ENCODE results near the gene LYL1.
A peak's percentile ranks its signal among the peaks of the same experiment; 100 is the strongest.

LYL1 gene

DNA sequence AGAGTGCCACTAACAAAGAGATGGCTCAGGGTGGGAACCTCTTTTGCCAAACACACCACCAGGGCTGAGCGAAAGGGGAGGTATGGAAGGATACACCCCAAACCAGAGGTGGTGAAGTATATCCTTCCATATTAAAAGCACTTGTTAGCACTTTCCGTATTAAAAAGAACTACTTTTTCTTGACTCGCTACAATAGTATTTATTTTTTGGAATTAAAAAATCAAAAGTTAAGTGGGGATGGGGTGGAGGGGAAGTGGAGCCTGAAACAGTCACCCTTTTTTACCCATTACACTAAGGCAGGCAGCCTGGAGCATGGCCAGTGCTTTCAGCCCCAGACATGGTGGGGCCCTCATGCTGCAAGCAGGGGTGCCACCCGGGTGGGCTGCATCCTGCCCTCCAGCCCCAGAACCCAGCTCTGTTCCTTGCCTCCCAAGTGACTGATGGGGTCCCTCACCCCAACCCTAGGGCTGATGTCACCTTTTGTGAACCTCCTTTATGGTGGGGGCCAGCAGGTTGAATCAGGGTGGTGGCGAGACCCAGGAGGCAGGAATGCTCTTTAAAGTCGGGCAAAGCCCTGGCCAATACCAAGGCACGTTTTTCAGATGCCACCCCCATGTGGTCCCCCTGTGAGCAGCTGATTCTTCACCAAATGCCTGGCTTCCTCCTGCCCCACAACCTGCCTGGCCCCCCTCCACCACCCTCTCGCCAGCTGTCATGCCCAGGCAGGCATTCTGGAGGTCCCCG lies 31.0 kb downstream of the LYL1 start:
- no peak for DNase-seq

GRCh38 chr19:13070425-13071140 lies 32.1 kb downstream of the LYL1 start:
- no peak for DNase-seq

GRCh38 chr19:13069415-13070359 lies 33.0 kb downstream of the LYL1 start:
- no peak for DNase-seq

DNA sequence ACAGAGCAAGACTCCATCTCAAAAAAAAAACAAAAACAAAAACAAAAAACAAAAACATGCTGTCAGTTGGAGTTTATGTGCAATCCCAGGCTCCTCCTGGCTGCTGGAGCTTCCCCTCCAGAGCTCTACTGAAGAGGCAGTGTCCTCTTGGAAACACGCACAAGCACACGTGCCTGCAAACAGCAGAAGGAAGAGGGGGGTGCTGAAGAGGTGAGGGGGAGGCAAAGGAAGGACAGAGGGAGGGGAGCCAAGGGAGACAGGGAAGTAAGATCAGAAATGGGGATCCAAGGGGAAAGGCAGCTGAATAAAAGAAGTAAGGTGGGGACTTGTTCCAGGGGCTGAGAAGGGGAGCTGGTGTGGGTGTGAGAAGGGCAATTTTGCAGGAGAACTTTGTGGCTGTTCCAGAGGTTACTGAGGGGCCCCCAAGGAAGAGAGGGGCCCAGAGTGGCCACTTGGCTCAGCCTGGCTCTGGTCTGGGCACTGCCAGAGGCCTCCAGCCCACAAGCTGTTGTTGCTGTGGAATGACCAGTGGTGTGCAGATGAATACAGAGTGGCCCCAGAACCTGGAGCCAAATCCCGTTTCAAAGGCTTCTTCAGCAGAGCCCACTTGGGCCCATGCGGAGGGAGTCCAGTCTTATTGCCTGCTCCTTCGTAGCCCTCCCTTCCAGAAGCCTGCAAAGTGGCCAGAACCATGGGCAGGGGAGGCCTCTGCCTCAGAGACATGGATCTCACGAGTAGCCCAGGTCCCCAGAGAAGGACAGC lies 34.4 kb downstream of the LYL1 start:
- no peak for DNase-seq

GRCh38 chr19:13066933-13067807 lies 35.5 kb downstream of the LYL1 start:
- no peak for DNase-seq

GRCh38 chr19:13066226-13066625 lies 36.4 kb downstream of the LYL1 start:
- no peak for DNase-seq

DNA sequence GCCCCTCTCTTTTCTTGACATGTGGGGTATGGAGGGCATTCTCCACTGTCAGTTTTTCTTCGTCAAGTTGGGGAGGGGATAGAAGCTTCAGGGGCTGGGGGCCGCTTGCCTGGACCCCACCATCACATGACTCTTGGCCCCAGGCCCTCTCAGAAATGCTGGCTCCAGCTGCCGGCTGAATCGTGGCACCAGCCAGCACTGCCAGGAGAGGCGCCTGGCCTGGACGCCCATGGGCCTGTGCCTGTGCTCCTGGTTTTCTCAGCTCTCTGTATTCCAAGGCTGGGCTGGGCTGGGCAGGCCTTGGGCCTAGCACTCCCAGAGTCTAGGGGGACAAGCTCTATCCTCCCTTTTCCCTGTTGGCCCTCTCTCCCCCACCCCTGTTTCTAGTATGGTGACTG lies 38.6 kb downstream of the LYL1 start:
- no peak for DNase-seq

DNA sequence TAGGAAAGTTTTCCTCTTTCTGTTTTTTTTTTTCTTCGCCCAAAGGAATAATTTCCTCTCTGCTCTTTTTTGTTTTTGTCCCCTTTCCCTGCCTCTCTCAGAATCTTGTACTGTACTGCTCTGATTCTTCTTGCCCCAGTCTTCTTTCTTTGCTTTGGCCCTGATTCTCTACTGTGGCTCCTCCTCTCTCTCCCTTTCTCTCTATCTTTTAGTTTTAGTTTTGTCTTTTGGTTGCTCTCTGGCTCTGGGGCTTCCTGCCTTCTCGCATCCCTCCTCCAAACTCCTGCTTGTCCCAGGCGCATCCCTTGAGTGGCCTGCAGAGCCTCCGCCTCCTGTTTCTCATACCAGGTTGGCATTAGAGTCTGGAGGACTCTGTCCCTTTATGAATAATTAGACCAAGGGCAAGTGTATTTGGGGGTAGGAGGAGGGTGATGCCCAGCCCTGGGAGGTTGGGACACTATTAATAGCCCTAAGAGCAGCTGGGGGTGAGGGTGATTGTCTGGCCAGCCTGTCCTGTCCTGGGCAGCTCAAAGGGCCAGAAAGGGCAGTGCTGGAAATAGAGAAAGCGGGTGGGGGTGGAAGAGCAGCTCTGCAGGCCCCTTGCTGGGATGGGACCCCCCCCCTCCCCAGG lies 39.1 kb downstream of the LYL1 start:
- DNase-seq, result no peak

- DNase-seq, result no peak
These were observed 40.3 kb downstream of the LYL1 start for GRCh38 chr19:13062317-13062716.

GRCh38 chr19:13060964-13061927 lies 41.4 kb downstream of the LYL1 start:
- peak; percentile 91 for DNase-seq

DNA sequence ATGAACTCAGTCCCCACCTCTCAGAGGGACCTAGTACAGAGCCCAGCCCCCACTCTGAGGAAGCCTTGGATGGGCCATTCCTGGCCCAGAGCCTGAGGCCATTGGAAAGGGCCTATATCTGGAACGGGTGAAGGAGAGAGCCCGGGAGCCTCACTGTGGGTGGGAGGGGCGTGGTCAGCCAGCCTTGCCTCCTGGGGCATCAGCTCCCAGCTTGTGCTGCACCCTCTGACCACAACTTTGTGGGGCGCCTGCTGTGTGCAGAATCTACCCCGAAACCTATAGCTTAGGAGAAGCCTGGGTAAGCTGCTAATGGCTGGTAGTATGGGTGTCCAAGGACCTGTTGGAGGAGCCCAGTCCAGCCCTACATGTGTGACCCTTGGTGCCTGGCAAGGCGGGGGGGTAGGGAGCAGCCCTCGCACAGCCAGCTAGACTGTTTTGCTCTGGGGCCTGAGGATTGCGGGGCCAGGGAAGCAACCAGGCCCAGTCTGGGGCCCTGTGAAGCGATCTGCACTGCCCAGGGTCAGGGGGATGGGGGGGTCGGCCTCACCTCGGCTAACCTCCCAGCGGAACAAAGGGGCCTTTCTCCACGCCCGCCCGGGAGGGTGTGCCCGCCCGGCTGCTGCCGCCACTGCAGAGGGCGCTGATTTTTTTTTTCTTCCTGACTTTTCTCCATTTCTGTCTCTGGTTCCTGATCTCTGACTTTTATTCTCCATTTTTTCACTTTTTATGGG lies 42.3 kb downstream of the LYL1 start:
- DNase-seq, result no peak

DNA sequence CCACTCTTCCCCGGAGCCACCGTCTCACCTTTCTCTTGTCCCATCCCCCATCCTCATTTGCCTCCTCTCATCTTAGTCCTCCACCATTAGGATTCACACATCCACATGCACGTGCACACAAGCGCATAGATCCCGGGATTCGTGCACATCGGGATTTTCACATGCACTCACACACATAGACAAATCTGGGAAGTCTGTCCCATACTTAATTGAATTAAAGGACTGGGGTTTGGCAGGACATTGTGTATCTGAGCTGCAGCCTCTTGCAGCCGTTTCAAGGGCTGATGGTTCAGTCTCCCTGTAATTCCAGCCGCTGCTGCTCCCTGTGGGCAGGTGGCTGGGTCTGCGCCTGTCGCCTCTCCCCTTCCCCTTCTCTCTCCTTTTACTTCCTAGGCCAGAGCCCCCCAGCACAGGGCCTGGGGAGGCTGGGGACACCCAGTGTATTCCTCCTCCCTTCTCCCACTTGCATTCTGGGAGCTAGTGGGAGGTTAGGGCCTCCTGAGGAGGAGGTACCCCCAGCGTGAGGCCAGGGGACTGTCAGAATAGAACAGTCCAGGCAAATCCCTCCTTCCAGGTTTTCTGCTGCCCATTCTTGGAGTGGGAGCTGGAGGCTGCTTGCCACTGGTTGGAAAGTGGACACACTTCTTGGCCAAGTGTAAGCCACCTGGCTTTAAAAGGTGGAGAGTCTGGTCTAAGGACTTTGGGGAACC lies 43.6 kb downstream of the LYL1 start:
- DNase-seq, result no peak

DNA sequence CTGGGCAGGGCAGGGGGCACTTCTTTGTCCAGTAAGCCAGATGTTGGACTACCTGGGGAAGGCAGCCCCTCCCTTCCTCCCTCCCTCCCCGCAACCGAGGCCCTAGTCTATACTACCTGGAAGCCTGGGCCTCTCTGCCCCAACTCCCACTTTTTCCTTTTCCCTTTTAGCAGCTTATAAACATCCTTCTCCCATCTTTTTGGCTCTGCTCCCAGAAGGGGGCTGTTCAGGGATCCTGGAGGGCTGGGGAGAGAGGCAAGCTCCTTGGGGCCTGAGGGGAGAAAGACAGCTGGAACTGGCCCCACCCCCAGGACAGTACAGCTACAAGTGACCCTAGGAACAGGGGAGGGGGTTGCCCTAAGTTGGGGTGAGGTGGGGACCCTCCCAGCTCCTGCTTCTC lies 44.9 kb downstream of the LYL1 start:
- DNase-seq, result no peak

DNA sequence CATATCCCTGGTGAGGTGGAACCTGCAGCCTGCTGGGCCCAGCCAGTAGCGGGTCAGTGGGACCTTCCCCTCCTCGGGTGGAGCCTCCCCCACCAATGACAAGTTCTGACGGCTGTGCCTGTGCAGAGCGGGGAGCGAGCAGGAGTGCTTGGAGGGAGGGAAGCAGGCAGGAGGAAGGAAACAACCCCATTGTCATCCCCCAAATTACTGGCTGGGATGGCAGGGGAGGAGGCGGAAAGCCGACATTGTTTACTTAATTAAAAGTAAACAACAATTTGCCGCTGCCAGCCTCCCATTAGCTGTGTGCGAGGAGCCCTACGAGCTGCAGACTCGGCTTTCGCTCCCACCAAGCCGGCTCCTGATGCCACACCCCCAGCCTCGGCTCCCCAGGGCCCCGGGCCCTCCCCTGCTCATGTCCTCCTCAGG lies 45.5 kb downstream of the LYL1 start:
- no peak for DNase-seq

GRCh38 chr19:13056052-13056660 lies 46.5 kb downstream of the LYL1 start:
- no peak for DNase-seq

- DNase-seq, result no peak
These were observed 47.2 kb downstream of the LYL1 start for GRCh38 chr19:13055213-13056051.

DNA sequence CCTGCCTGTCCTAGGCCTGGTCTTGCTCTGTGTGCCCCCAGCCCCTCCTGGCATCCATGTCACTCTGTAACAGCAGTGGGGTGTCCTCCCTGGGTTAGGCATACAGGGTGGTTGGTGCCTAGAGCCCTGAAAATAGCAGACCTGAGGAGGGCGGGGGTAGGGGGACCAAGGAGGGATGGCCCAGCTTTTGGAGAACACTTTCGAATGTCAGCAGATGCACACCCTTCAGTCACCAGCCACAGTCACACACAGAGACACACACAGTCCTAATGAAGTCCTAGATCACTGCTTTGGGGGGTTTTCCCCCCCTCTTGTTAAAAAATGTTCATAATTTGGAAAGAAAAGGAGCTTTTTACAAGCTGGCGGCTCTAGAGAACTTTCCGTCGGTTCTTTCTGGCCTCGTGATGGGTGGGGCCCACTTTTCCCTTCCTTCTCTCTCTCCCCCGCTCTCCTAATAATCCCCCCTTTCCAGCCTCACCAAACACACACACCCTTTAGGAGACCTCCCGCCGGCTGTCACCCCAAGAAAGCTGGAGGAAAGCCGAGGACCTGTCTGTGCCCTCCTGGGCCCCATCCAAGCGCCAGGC lies 47.9 kb downstream of the LYL1 start:
- no peak for DNase-seq

Measured in activated effector memory CD4-positive, alpha-beta T cell treated with anti-CD3 and anti-CD28 coated beads, Interleukin-2, amount 50 U/mL, for 16 hours (primary cell).